GM12878 (cell line): Measurements from ENCODE around the gene SP3. TPM values are rescaled to one million over a fixed set of nuclear protein-coding genes. Genes with fewer than 3 reads are reported as not detected.

Experiments
- ATF3 ChIP-seq: IDR thresholded peaks from 2 replicates; pipeline ENCODE4 v1.6.1; 2011; ENCODE audit warnings: low read depth, mild to moderate bottlenecking, low read length, moderate library complexity, borderline replicate concordance; ENCODE audit errors: extremely low read depth
- BCLAF1 ChIP-seq: fragments of 450-650 bp; IDR thresholded peaks from 2 replicates; pipeline ENCODE4 v1.6.1; 2017; ENCODE audit warnings: antibody characterized with exemption, mild to moderate bottlenecking, moderate library complexity
- BHLHE40 ChIP-seq, 2 experiments: fragments of 450-650 bp in 1 of 2; IDR thresholded peaks; 2 replicates each; pipeline ENCODE4 v1.6.1; 2011 to 2017; ENCODE audit warnings: low read depth in 2 of 2, borderline replicate concordance in 1 of 2, improper control_type of control experiment in 1 of 2, low read length in 1 of 2, mild to moderate bottlenecking in 1 of 2
- BRCA1 ChIP-seq: IDR thresholded peaks from 2 replicates; pipeline ENCODE4 v1.6.1; 2011; ENCODE audit warnings: low read depth, low read length, improper control_type of control experiment
- CHD2 ChIP-seq: IDR thresholded peaks from 2 replicates; pipeline ENCODE4 v1.6.1; 2011; ENCODE audit warnings: low read depth, low read length, improper control_type of control experiment, borderline replicate concordance
- EED ChIP-seq: sonication (generic); IDR thresholded peaks from 2 replicates; pipeline ENCODE4 v1.6.1; 2016; ENCODE audit warnings: antibody characterized with exemption, low read depth
- FOS ChIP-seq: IDR thresholded peaks from 3 replicates; pipeline ENCODE4 v1.6.1; 2011; ENCODE audit warnings: borderline replicate concordance; ENCODE audit not compliant: insufficient read length; ENCODE audit errors: extremely low read depth
- GATAD2B ChIP-seq: fragments of 450-650 bp; conservative IDR thresholded peaks from 2 replicates; pipeline ENCODE4 v1.6.1; 2017; ENCODE audit warnings: low read depth, mild to moderate bottlenecking, moderate library complexity
- HDAC6 ChIP-seq: fragments of 200-600 bp; sonication (generic); IDR thresholded peaks from one replicate; pipeline ENCODE4 v1.8.0; 2017; ENCODE audit warnings: antibody characterized with exemption; ENCODE audit not compliant: unreplicated experiment
- IKZF2 ChIP-seq, 2 experiments: fragments of 450-650 bp; IDR thresholded peaks; 2 replicates each; pipeline ENCODE4 v1.6.1; 2017; ENCODE audit warnings: mild to moderate bottlenecking in 2 of 2, moderate library complexity in 2 of 2
- JUND ChIP-seq: IDR thresholded peaks from 2 replicates; pipeline ENCODE4 v1.6.1; 2012; ENCODE audit warnings: low read depth, mild to moderate bottlenecking, low read length, improper control_type of control experiment, moderate library complexity
- MEF2A ChIP-seq: IDR thresholded peaks from 2 replicates; pipeline ENCODE4 v1.6.1; 2011; ENCODE audit warnings: low read depth, mild to moderate bottlenecking, low read length, moderate library complexity; ENCODE audit not compliant: insufficient read depth
- MLLT1 ChIP-seq: fragments of 450-650 bp; IDR thresholded peaks from 2 replicates; pipeline ENCODE4 v1.6.1; 2016; ENCODE audit warnings: mild to moderate bottlenecking
- MYB ChIP-seq: fragments of 150-350 bp; IDR thresholded peaks from 2 replicates; pipeline ENCODE4 v1.6.1; 2014; ENCODE audit warnings: mild to moderate bottlenecking, low read depth, low read length, borderline replicate concordance
- NBN ChIP-seq: fragments of 450-650 bp; IDR thresholded peaks from 2 replicates; pipeline ENCODE4 v1.6.1; 2016
- NFXL1 ChIP-seq: fragments of 450-650 bp; IDR thresholded peaks from 2 replicates; pipeline ENCODE4 v1.6.1; 2017; ENCODE audit warnings: antibody characterized with exemption, mild to moderate bottlenecking, borderline replicate concordance
- POLR2AphosphoS5 ChIP-seq: IDR thresholded peaks from 2 replicates; pipeline ENCODE4 v1.6.1; 2011; ENCODE audit warnings: mild to moderate bottlenecking, low read length, inconsistent platforms
- RAD51 ChIP-seq: fragments of 450-650 bp; IDR thresholded peaks from 2 replicates; pipeline ENCODE4 v1.6.1; 2016; ENCODE audit warnings: moderate library complexity, mild to moderate bottlenecking, inconsistent platforms
- RFX5 ChIP-seq: IDR thresholded peaks from 2 replicates; pipeline ENCODE4 v1.6.1; 2011; ENCODE audit warnings: low read depth, low read length, improper control_type of control experiment
- SPI1 ChIP-seq: IDR thresholded peaks from 2 replicates; pipeline ENCODE4 v1.6.1; 2011; ENCODE audit warnings: low read depth, mild to moderate bottlenecking, low read length, moderate library complexity, borderline replicate concordance; ENCODE audit not compliant: insufficient read depth
- STAT1 ChIP-seq: fragments of 450-650 bp; conservative IDR thresholded peaks from 2 replicates; pipeline ENCODE4 v1.6.1; 2014; ENCODE audit warnings: antibody characterized with exemption, mild to moderate bottlenecking
- SUPT20H ChIP-seq: IDR thresholded peaks from 2 replicates; pipeline ENCODE4 v1.6.1; 2011; ENCODE audit warnings: low read depth, mild to moderate bottlenecking, low read length, moderate library complexity, borderline replicate concordance; ENCODE audit not compliant: control insufficient read depth
- TAF1 ChIP-seq: IDR thresholded peaks from 2 replicates; pipeline ENCODE4 v1.6.1; 2011; ENCODE audit warnings: mild to moderate bottlenecking, low read depth, low read length, borderline replicate concordance
- USF1 ChIP-seq: IDR thresholded peaks from 2 replicates; pipeline ENCODE4 v1.6.1; 2011; ENCODE audit warnings: borderline replicate concordance, low read depth, mild to moderate bottlenecking, moderate library complexity, mixed read lengths, low read length; ENCODE audit not compliant: insufficient read depth; ENCODE audit errors: extremely low read length
- ZZZ3 ChIP-seq: IDR thresholded peaks from 2 replicates; pipeline ENCODE4 v1.6.1; 2011; ENCODE audit warnings: low read depth; ENCODE audit not compliant: control insufficient read depth, insufficient read length
- polyA plus RNA-seq, 11 experiments: library from polyadenylated mRNA; depleted of rRNA in 4 of 11; unstranded in 6 of 11; stranded (reverse) in 5 of 11; fragments of >200 nt; fragmentation: Nextera tagmentation in 4 of 11; fragmentation: Illumina TruSeq in 1 of 11; extraction: Ambion mirVana in 4 of 11; extraction: Trizol in 1 of 11; gene quantifications; 1 replicate in 1 of 11; 2 replicates in 10 of 11; pipeline versions ENCODE4 v1.2.1 to v1.2.3, GENCODE V29; 2011 to 2016; ENCODE audit warnings: inconsistent platforms in 2 of 11, missing spikeins in 2 of 11, low read depth in 1 of 11
- total RNA-seq, 4 experiments: library from RNA; depleted of rRNA in 3 of 4; stranded (reverse); fragments of >200 nt in 3 of 4; fragmentation: Illumina TruSeq in 1 of 4; extraction: Trizol in 1 of 4; gene quantifications; 2 replicates each; pipeline versions ENCODE4 v1.2.1 to v1.2.3, GENCODE V29; 2013 to 2021

Gene SP3
- total and polyA plus RNA-seq, 10 of the 15 experiments (the other 5 are each of a cell fraction or from before 2014, with no cell fraction given) = 9.9 to 87.6 (median 52.4) TPM

- TF ChIP-seq EED = peak; percentile 54; the same call in 1 of the 2 replicates
- TF ChIP-seq MLLT1 = no peak
- no peak for TF ChIP-seq SUPT20H
- no peak for TF ChIP-seq MYB
- no peak for TF ChIP-seq BRCA1
- TF ChIP-seq STAT1 = no peak
- TF ChIP-seq POLR2AphosphoS5 = peak; percentile 22; the same call in 1 of the 2 replicates
- TF ChIP-seq GATAD2B = peak; percentile 88
- peak; percentile 74 for TF ChIP-seq FOS
- TF ChIP-seq SPI1 = peak; percentile 24; the same call in 1 of the 2 replicates
- no peak for TF ChIP-seq RAD51
- peak; percentile 93 for TF ChIP-seq CHD2
- TF ChIP-seq BHLHE40 (IDR thresholded peaks at IDR 0.05; ENCODE audit: borderline replicate concordance in 1 of 2, low read depth in 2 of 2, low read length in 1 of 2) = peak in 1 of 2 experiments; percentile 44; a peak in 1 of 4 replicates
- TF ChIP-seq HDAC6 = no peak
- peak; percentile 85; the same call in 1 of the 2 replicates for TF ChIP-seq TAF1
- TF ChIP-seq IKZF2 (IDR thresholded peaks at IDR 0.05) = peak; percentile 48 to 56; a peak in 3 of 4 replicates
- TF ChIP-seq BCLAF1 = no peak
- TF ChIP-seq RFX5 = no peak
- TF ChIP-seq ATF3 = no peak
- peak; percentile 61; the same call in 1 of the 2 replicates for TF ChIP-seq NBN
- no peak for TF ChIP-seq USF1
- TF ChIP-seq ZZZ3 = no peak
- no peak for TF ChIP-seq NFXL1
- TF ChIP-seq JUND = no peak
- no peak for TF ChIP-seq MEF2A
These were observed at the start of gene SP3 (continued) for GRCh38 chr2:173965372-173966025.
